ENCODE data around the gene CUX1.

GRCh38 chr7:101858437-101859385 lies 41.3 kb downstream of the CUX1 start:
- TF ChIP-seq, protein P1, sequence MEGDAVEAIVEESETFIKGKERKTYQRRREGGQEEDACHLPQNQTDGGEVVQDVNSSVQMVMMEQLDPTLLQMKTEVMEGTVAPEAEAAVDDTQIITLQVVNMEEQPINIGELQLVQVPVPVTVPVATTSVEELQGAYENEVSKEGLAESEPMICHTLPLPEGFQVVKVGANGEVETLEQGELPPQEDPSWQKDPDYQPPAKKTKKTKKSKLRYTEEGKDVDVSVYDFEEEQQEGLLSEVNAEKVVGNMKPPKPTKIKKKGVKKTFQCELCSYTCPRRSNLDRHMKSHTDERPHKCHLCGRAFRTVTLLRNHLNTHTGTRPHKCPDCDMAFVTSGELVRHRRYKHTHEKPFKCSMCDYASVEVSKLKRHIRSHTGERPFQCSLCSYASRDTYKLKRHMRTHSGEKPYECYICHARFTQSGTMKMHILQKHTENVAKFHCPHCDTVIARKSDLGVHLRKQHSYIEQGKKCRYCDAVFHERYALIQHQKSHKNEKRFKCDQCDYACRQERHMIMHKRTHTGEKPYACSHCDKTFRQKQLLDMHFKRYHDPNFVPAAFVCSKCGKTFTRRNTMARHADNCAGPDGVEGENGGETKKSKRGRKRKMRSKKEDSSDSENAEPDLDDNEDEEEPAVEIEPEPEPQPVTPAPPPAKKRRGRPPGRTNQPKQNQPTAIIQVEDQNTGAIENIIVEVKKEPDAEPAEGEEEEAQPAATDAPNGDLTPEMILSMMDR (IDR thresholded peaks at IDR 0.05) = no peak
- no peak for TF ChIP-seq POLR2A (IDR thresholded peaks at IDR 0.05)

Measured in body of pancreas (tissue), 4 donors.